CD4-positive, alpha-beta T cell treated with Interleukin-21 for 1 hour (primary cell): ENCODE measurements around the gene IPO13.
A peak's percentile ranks its signal among the peaks of the same experiment; 100 is the strongest.

Experiments
- DNase-seq: peaks from one replicate; pipeline ENCODE4 v3.0.0-alpha.2; 2020

The IPO13 gene

GRCh38 chr1:43975249-43975961, 28.7 kb downstream of the IPO13 start:
- DNase-seq: peak; percentile 51

GRCh38 chr1:43976045-43976444, 29.3 kb downstream of the IPO13 start:
- no peak for DNase-seq

- DNase-seq: no peak
Observed at GRCh38 chr1:43976890-43977289, 30.1 kb downstream of the IPO13 start.

- no peak for DNase-seq
Observed at GRCh38 chr1:43977376-43978263, 30.9 kb downstream of the IPO13 start.

- no peak for DNase-seq
Observed at GRCh38 chr1:43978264-43978550, 31.5 kb downstream of the IPO13 start.

- peak; percentile 45 for DNase-seq
Observed at GRCh38 chr1:43978551-43979260, 32.0 kb downstream of the IPO13 start, which contains the start of gene B4GALT2. B4GALT2 (plus strand) TSS chr1:43979210; CDS start chr1:43981161, 1,951 bp downstream.

- DNase-seq: no peak
Observed at GRCh38 chr1:43979261-43979527, 32.4 kb downstream of the IPO13 start.

GRCh38 chr1:43979528-43980254, 32.9 kb downstream of the IPO13 start:
- DNase-seq: peak; percentile 18

GRCh38 chr1:43980255-43981134, 33.7 kb downstream of the IPO13 start:
- no peak for DNase-seq

- DNase-seq: no peak
Observed at GRCh38 chr1:43981135-43981491, 34.4 kb downstream of the IPO13 start.

- DNase-seq: no peak
Observed at GRCh38 chr1:43981636-43982035, 34.9 kb downstream of the IPO13 start.

GRCh38 chr1:43982241-43982640, 35.5 kb downstream of the IPO13 start:
- no peak for DNase-seq

GRCh38 chr1:43982808-43983207, 36.1 kb downstream of the IPO13 start:
- no peak for DNase-seq

GRCh38 chr1:43983253-43983899, 36.6 kb downstream of the IPO13 start:
- DNase-seq: no peak

GRCh38 chr1:43984855-43985254, 38.1 kb downstream of the IPO13 start:
- DNase-seq: no peak

GRCh38 chr1:43985984-43986595, 39.3 kb downstream of the IPO13 start:
- no peak for DNase-seq

- no peak for DNase-seq
Observed at GRCh38 chr1:43986712-43987111, 40.0 kb downstream of the IPO13 start.

GRCh38 chr1:43987159-43987902, 40.6 kb downstream of the IPO13 start:
- no peak for DNase-seq

GRCh38 chr1:43990271-43991199, 43.8 kb downstream of the IPO13 start:
- DNase-seq: no peak

GRCh38 chr1:43991200-43991475, 44.4 kb downstream of the IPO13 start:
- DNase-seq: no peak
